Thoracic aorta (tissue), 2 donors: ENCODE results near the gene FAT1. TPM values are rescaled to one million over a fixed set of nuclear protein-coding genes. Genes with fewer than 3 reads are reported as not detected.

Source experiments
- ATAC-seq: fragments of 150-250 bp; one replicate; pipeline ENCODE4 v1.8.0; 2017; ENCODE audit warnings: low read depth; ENCODE audit not compliant: insufficient number of reproducible peaks, low FRiP score
- DNase-seq: peaks from one replicate; pipeline ENCODE4 v3.0.0-alpha.2; 2020; ENCODE audit warnings: low spot score
- H3K27ac ChIP-seq, 2 donors: fragments of 200-600 bp; sonication (generic); 1 replicate in 1 of 2; 2 replicates in 1 of 2; pipeline ENCODE4 v1.5.1; 2016; ENCODE audit warnings: mild to moderate bottlenecking in 2 of 2, moderate library complexity in 2 of 2
- H3K27me3 ChIP-seq: fragments of 200-600 bp; sonication (generic); replicated peaks from 2 replicates; pipeline ENCODE4 v1.6.0; 2016; ENCODE audit warnings: mild to moderate bottlenecking; ENCODE audit not compliant: insufficient read depth
- H3K36me3 ChIP-seq: fragments of 200-600 bp; sonication (generic); one replicate; pipeline ENCODE4 v1.5.1; 2016
- H3K4me1 ChIP-seq, 2 donors: fragments of 200-600 bp; sonication (generic); 1 replicate in 1 of 2; 2 replicates in 1 of 2; pipeline versions ENCODE4 v1.5.1 to v1.6.0; 2016; ENCODE audit warnings: low read depth in 2 of 2, mild to moderate bottlenecking in 1 of 2; ENCODE audit not compliant: control insufficient read depth in 1 of 2
- H3K4me3 ChIP-seq: fragments of 200-600 bp; sonication (generic); 2 replicates; pipeline ENCODE4 v1.5.1; 2016; ENCODE audit warnings: mild to moderate bottlenecking
- H3K9me3 ChIP-seq: fragments of 200-600 bp; sonication (generic); 2 replicates; pipeline ENCODE4 v1.5.1; 2016
- total RNA-seq, 2 donors: library from RNA; depleted of rRNA; stranded (reverse); fragments of >200 nt; gene quantifications; one replicate each; pipeline versions ENCODE4 v1.1.0 to v1.2.3, GENCODE V29; 2016
- TF ChIP-seq, protein P1 (sequence below): fragments of 200-600 bp; sonication (generic); IDR thresholded peaks from one replicate; pipeline ENCODE4 v1.5.1; 2019; ENCODE audit warnings: antibody characterized with exemption

Gene FAT1
- total RNA-seq, 2 donors from 2014 or later = 106 to 117 TPM

DNA sequence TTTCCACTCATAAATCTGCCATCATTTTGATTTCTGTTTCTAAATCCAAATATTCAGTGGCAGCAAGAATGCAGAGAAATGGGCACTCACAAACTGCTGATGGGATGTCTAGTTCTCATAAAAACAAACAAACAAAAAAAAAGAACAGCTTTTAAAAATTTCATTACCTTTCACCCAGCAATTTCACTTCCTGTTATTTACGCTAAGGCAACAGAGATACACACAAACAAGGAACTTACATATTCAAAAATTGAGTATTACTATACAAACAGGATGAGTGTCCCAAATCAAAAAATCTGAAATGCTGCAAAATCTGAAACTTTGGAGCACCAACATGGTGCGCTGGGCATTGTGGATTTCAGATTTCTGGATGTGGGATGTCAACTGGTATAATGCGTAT lies 36.4 kb downstream of the FAT1 start:
- Histone ChIP-seq H3K27me3 (no peaks in the 10 kb centered on the region), H3K36me3 (no peaks in the 10 kb centered on the region), H3K27ac (no peak overlapping the region), H3K4me3 (no peak overlapping the region), H3K4me1 (peaks cover 10 to 38% of the 10 kb centered on the region in 2 donors), H3K9me3 (no peaks in the 10 kb centered on the region)
- DNase-seq (no peak), ATAC-seq (no peak)
- TF ChIP-seq, protein P1, sequence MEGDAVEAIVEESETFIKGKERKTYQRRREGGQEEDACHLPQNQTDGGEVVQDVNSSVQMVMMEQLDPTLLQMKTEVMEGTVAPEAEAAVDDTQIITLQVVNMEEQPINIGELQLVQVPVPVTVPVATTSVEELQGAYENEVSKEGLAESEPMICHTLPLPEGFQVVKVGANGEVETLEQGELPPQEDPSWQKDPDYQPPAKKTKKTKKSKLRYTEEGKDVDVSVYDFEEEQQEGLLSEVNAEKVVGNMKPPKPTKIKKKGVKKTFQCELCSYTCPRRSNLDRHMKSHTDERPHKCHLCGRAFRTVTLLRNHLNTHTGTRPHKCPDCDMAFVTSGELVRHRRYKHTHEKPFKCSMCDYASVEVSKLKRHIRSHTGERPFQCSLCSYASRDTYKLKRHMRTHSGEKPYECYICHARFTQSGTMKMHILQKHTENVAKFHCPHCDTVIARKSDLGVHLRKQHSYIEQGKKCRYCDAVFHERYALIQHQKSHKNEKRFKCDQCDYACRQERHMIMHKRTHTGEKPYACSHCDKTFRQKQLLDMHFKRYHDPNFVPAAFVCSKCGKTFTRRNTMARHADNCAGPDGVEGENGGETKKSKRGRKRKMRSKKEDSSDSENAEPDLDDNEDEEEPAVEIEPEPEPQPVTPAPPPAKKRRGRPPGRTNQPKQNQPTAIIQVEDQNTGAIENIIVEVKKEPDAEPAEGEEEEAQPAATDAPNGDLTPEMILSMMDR = no peak

GRCh38 chr4:186685767-186686183 lies 37.9 kb downstream of the FAT1 start:
- no peak overlapping the region for H3K4me3 ChIP-seq
- TF ChIP-seq, protein P1 = no peak
- no peaks in the 10 kb centered on the region for H3K9me3 ChIP-seq
- no peaks in the 10 kb centered on the region for H3K36me3 ChIP-seq
- ATAC-seq (no peak), DNase-seq (no peak)
- peaks cover 10 to 38% of the 10 kb centered on the region in 2 donors for H3K4me1 ChIP-seq
- no peak overlapping the region for H3K27ac ChIP-seq
- H3K27me3 ChIP-seq = no peaks in the 10 kb centered on the region

- H3K27me3 ChIP-seq = no peaks in the 10 kb centered on the region
- no peak overlapping the region for H3K27ac ChIP-seq
- H3K36me3 ChIP-seq = no peaks in the 10 kb centered on the region
- H3K9me3 ChIP-seq = no peaks in the 10 kb centered on the region
- peaks cover 10 to 38% of the 10 kb centered on the region in 2 donors for H3K4me1 ChIP-seq
- TF ChIP-seq, protein P1 = no peak
- H3K4me3 ChIP-seq = no peak overlapping the region
- ATAC-seq (no peak), DNase-seq (no peak)
These were observed 38.8 kb downstream of the FAT1 start for GRCh38 chr4:186684889-186685309.

DNA sequence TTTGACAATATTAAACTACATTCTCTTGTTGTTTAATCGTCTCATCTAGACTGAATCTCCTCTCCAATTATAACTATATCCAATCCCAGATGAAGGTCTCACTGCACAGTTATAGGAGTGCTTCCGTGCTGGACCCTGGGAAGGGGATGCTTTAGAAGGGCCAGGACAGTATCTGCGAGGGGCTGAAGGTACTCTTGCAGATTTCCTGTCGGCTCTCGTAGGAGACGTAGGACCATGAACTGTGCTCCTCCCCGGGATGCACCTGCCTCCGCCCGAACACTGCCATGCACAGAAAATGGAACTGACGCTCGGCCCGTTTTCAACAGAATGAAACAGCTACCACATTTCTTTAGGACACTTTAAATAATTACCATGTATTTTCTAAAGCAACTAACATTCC lies 39.4 kb downstream of the FAT1 start:
- DNase-seq (no peak), ATAC-seq (no peak)
- Histone ChIP-seq H3K27me3 (no peaks in the 10 kb centered on the region), H3K36me3 (no peaks in the 10 kb centered on the region), H3K4me3 (no peak overlapping the region), H3K27ac (no peak overlapping the region), H3K4me1 (peaks cover 10 to 32% of the 10 kb centered on the region in 2 donors), H3K9me3 (no peaks in the 10 kb centered on the region)
- TF ChIP-seq, protein P1 = no peak

DNA sequence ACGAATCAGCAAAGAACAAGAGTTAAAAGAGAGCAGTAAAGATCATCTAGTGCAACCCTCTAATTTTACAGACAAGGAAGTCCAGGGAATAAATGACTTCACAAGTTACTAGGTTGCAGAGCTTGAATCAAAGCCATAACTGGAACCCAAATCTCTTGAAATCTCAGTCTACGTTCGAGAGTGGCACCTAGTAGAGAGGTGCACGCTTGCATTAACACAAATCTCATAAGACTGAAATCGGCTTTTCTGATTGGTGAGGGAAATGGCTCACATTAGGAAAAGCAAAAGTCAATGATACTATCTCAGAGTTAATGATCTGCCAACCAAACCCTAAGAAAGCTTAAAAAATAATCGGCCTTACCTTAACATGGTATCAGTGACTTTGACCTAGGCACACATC lies 43.0 kb downstream of the FAT1 start:
- Histone ChIP-seq H3K4me1 (peaks cover 12 to 25% of the 10 kb centered on the region in 2 donors), H3K9me3 (no peaks in the 10 kb centered on the region), H3K36me3 (no peaks in the 10 kb centered on the region), H3K27me3 (no peaks in the 10 kb centered on the region), H3K4me3 (no peak overlapping the region), H3K27ac (no peak overlapping the region)
- ATAC-seq (no peak), DNase-seq (no peak)
- TF ChIP-seq, protein P1 = no peak
